H1 (cell line): ENCODE measurements around the gene TOR1A. TPM values are rescaled to one million over a fixed set of nuclear protein-coding genes. Genes with fewer than 3 reads are reported as not detected.

Experiments
- CTCF ChIA-PET: fragments of 300-600 bp; sonication (Branson Sonifier 250); formaldehyde crosslinking; loops from one replicate; lab custom pipeline; 2021; ENCODE audit not compliant: partially characterized antibody; lab: Charles Lee
- POLR2A ChIA-PET: fragments of 300-600 bp; sonication (Branson Sonifier 250); formaldehyde crosslinking; loops from one replicate; lab custom pipeline; 2021; ENCODE audit warnings: inconsistent platforms; ENCODE audit not compliant: partially characterized antibody; lab: Charles Lee
- DNase-seq, 2 experiments: peaks; one replicate each; pipeline versions ENCODE4 v3.0.0 to v3.0.0-alpha.2; 2010 to 2022; ENCODE audit warnings: low spot score in 2 of 2, low read depth in 1 of 2, mixed read lengths in 1 of 2
- FAIRE-seq: peaks from 2 replicates; lab custom pipeline; 2011; peaks lifted over from hg19 to GRCh38; lab: Jason Lieb, UNC
- H2AFZ ChIP-seq: 2 replicates; pipeline ENCODE4 v1.8.1; 2012; ENCODE audit warnings: low read length, inconsistent platforms
- H2AK5ac ChIP-seq: 2 replicates; pipeline ENCODE4 v1.6.1; 2013; ENCODE audit warnings: low read depth, low read length
- H2BK120ac ChIP-seq: replicated peaks from 2 replicates; pipeline ENCODE3; 2013; ENCODE audit warnings: low read depth, low read length, inconsistent platforms
- H2BK12ac ChIP-seq: 2 replicates; pipeline ENCODE4 v1.6.1; 2013; ENCODE audit warnings: low read depth, low read length
- H2BK15ac ChIP-seq: 2 replicates; pipeline ENCODE4 v1.6.1; 2013; ENCODE audit warnings: low read length
- H2BK20ac ChIP-seq: 2 replicates; pipeline ENCODE4 v1.6.1; 2013; ENCODE audit warnings: low read length
- H2BK5ac ChIP-seq: 2 replicates; pipeline ENCODE4 v1.6.1; 2013; ENCODE audit warnings: low read depth, low read length
- H3K14ac ChIP-seq: 2 replicates; pipeline ENCODE4 v1.6.1; 2013; ENCODE audit warnings: inconsistent platforms; ENCODE audit not compliant: insufficient read length
- H3K18ac ChIP-seq: 2 replicates; pipeline ENCODE4 v1.6.1; 2013; ENCODE audit warnings: low read length; ENCODE audit errors: extremely low read depth
- H3K23ac ChIP-seq: 2 replicates; pipeline ENCODE4 v1.6.1; 2013; ENCODE audit warnings: inconsistent platforms; ENCODE audit not compliant: insufficient read length
- H3K23me2 ChIP-seq: 2 replicates; pipeline ENCODE4 v1.6.1; 2013; ENCODE audit warnings: low read depth, low read length
- H3K27ac ChIP-seq: 2 replicates; pipeline ENCODE4 v1.6.1; 2011; ENCODE audit warnings: low read depth, low read length, inconsistent platforms
- H3K27me3 ChIP-seq, 4 experiments: replicated peaks in 1 of 4; 1 replicate in 1 of 4; 2 replicates in 3 of 4; pipeline versions ENCODE4 v1.6.1 to v1.8.1; 2011 to 2013; ENCODE audit warnings: low read length in 3 of 4, mild to moderate bottlenecking in 3 of 4, inconsistent platforms in 2 of 4, mixed read lengths in 2 of 4, moderate library complexity in 1 of 4; ENCODE audit not compliant: control insufficient read depth in 3 of 4, insufficient read depth in 3 of 4; ENCODE audit errors: extremely low read depth in 1 of 4
- H3K36me3 ChIP-seq, 4 experiments: 2 replicates each; pipeline versions ENCODE4 v1.6.1 to v1.8.1; 2011 to 2013; ENCODE audit warnings: mild to moderate bottlenecking in 4 of 4, low read length in 3 of 4, moderate library complexity in 2 of 4, control low read depth in 1 of 4, inconsistent platforms in 1 of 4; ENCODE audit not compliant: insufficient read depth in 4 of 4, control insufficient read depth in 2 of 4
- H3K4ac ChIP-seq: replicated peaks from 2 replicates; pipeline ENCODE3; 2013; ENCODE audit warnings: low read length, low read depth, mixed read lengths, inconsistent platforms; ENCODE audit not compliant: insufficient read length
- H3K4me1 ChIP-seq, 4 experiments: replicated peaks in 1 of 4; 1 replicate in 1 of 4; 2 replicates in 3 of 4; pipeline versions ENCODE4 v1.6.1 to v1.8.1; 2011 to 2013; ENCODE audit warnings: low read length in 3 of 4, inconsistent platforms in 2 of 4, mixed read lengths in 1 of 4; ENCODE audit not compliant: insufficient read depth in 4 of 4, control insufficient read depth in 3 of 4
- H3K4me2 ChIP-seq, 2 experiments: 2 replicates each; pipeline versions ENCODE4 v1.6.1 to v1.8.1; 2011 to 2013; ENCODE audit warnings: low read depth in 2 of 2, low read length in 2 of 2, control low read depth in 1 of 2, inconsistent platforms in 1 of 2, mild to moderate bottlenecking in 1 of 2; ENCODE audit not compliant: insufficient read depth in 1 of 2
- H3K4me3 ChIP-seq, 4 experiments: fragments of 200-600, 300-600 bp in 1 of 4; sonication (generic), shearing (Covaris generic), sonication (Bioruptor Twin) in 1 of 4; 2 replicates each; pipeline versions ENCODE4 v1.5.1 to v1.8.1; 2011 to 2016; ENCODE audit warnings: low read length in 4 of 4, low read depth in 3 of 4, control low read depth in 2 of 4, inconsistent platforms in 2 of 4, mild to moderate bottlenecking in 2 of 4, mixed read lengths in 1 of 4, moderate library complexity in 1 of 4; ENCODE audit not compliant: insufficient read depth in 2 of 4; ENCODE audit errors: extremely low read depth in 1 of 4
- H3K56ac ChIP-seq: replicated peaks from 2 replicates; pipeline ENCODE3; 2013; ENCODE audit warnings: low read depth, mild to moderate bottlenecking, mixed read lengths, low read length, inconsistent platforms; ENCODE audit not compliant: insufficient read length
- H3K79me1 ChIP-seq: 2 replicates; pipeline ENCODE4 v1.6.1; 2013; ENCODE audit warnings: low read depth, low read length, control low read depth
- H3K79me2 ChIP-seq, 2 experiments: 2 replicates each; pipeline versions ENCODE4 v1.6.1 to v1.8.1; 2012 to 2013; ENCODE audit warnings: low read length in 2 of 2, mild to moderate bottlenecking in 2 of 2, inconsistent platforms in 1 of 2; ENCODE audit not compliant: insufficient read depth in 2 of 2, control insufficient read depth in 1 of 2
- H3K9ac ChIP-seq, 4 experiments: replicated peaks in 1 of 4; 1 replicate in 1 of 4; 2 replicates in 3 of 4; pipeline versions ENCODE4 v1.6.1 to v1.8.1; 2011 to 2013; ENCODE audit warnings: low read depth in 3 of 4, low read length in 3 of 4, control low read depth in 2 of 4, mild to moderate bottlenecking in 2 of 4, moderate library complexity in 2 of 4, inconsistent platforms in 1 of 4; ENCODE audit errors: extremely low read depth in 1 of 4
- H3K9me3 ChIP-seq, 2 experiments: 2 replicates each; pipeline versions ENCODE4 v1.6.1 to v1.8.1; 2012 to 2013; ENCODE audit warnings: mild to moderate bottlenecking in 2 of 2, moderate library complexity in 2 of 2, control low read depth in 1 of 2, inconsistent platforms in 1 of 2, low read depth in 1 of 2, low read length in 1 of 2, mixed read lengths in 1 of 2; ENCODE audit not compliant: insufficient read depth in 2 of 2
- H4K20me1 ChIP-seq, 2 experiments: replicated peaks in 1 of 2; 2 replicates each; pipeline versions ENCODE3 to v1.8.1; 2011 to 2013; ENCODE audit warnings: inconsistent platforms in 2 of 2, low read length in 2 of 2, mild to moderate bottlenecking in 1 of 2; ENCODE audit not compliant: insufficient read depth in 2 of 2, control insufficient read depth in 1 of 2
- H4K5ac ChIP-seq: 2 replicates; pipeline ENCODE4 v1.6.1; 2013; ENCODE audit warnings: low read length, low read depth, mixed read lengths, inconsistent platforms; ENCODE audit not compliant: insufficient read length
- H4K8ac ChIP-seq: 2 replicates; pipeline ENCODE4 v1.8.0; 2013; ENCODE audit warnings: mild to moderate bottlenecking, moderate library complexity, low read length, inconsistent platforms; ENCODE audit not compliant: insufficient read depth; ENCODE audit errors: extremely low read depth
- H4K91ac ChIP-seq: replicated peaks from 2 replicates; pipeline ENCODE3; 2013; ENCODE audit warnings: low read length, mixed read lengths, inconsistent platforms; ENCODE audit not compliant: insufficient read length
- ASH2L ChIP-seq: fragments of 200-600, 300-600 bp; sonication (generic); IDR thresholded peaks from one replicate; pipeline ENCODE4 v1.7.1; 2017; ENCODE audit warnings: low read length
- ATF2 ChIP-seq: IDR thresholded peaks from 2 replicates; pipeline ENCODE4 v1.6.1; 2012; ENCODE audit warnings: low read length, inconsistent platforms
- GTF2F1 ChIP-seq: IDR thresholded peaks from 2 replicates; pipeline ENCODE4 v1.6.1; 2012; ENCODE audit warnings: low read depth, low read length, improper control_type of control experiment, borderline replicate concordance
- HDAC2 ChIP-seq, 2 experiments: fragments of 300-600 bp in 1 of 2; sonication (generic) in 1 of 2; IDR thresholded peaks; 2 replicates each; pipeline ENCODE4 v1.6.1; 2011 to 2012; ENCODE audit warnings: low read depth in 2 of 2, low read length in 2 of 2, mild to moderate bottlenecking in 2 of 2, moderate library complexity in 2 of 2, borderline replicate concordance in 1 of 2, inconsistent platforms in 1 of 2
- JUN ChIP-seq: IDR thresholded peaks from 2 replicates; pipeline ENCODE4 v1.6.1; 2011; ENCODE audit warnings: low read depth, mild to moderate bottlenecking, improper control_type of control experiment, low read length
- RFX5 ChIP-seq: IDR thresholded peaks from 2 replicates; pipeline ENCODE4 v1.6.1; 2011; ENCODE audit warnings: low read depth, low read length, improper control_type of control experiment, borderline replicate concordance
- RXRA ChIP-seq: IDR thresholded peaks from 2 replicates; pipeline ENCODE4 v1.6.1; 2011; ENCODE audit warnings: low read depth, mild to moderate bottlenecking, low read length, moderate library complexity; ENCODE audit not compliant: insufficient read depth
- SP1 ChIP-seq: IDR thresholded peaks from 2 replicates; pipeline ENCODE4 v1.6.1; 2011; ENCODE audit warnings: low read depth, low read length
- WGBS, 2 experiments: shearing (Covaris generic) in 1 of 2; methylation state at CpG; one replicate each; pipeline versions ENCODE4 v1.1.6 to v1.1.7; 2013 to 2015; ENCODE audit warnings: low lambda C conversion rate in 2 of 2, mixed read lengths in 2 of 2, inconsistent platforms in 1 of 2, low coverage in 1 of 2, missing lambda C conversion rate in 1 of 2; ENCODE audit not compliant: insufficient replicate concordance in 2 of 2, insufficient coverage in 1 of 2, insufficient read length in 1 of 2; ENCODE audit errors: extremely low coverage in 1 of 2, missing lambda C conversion rate in 1 of 2; 5-methylcytosine and 5-hydroxymethylcytosine counted together
- polyA plus RNA-seq, 7 experiments: library from polyadenylated mRNA; depleted of rRNA in 3 of 7; stranded (reverse) in 5 of 7; unstranded in 2 of 7; fragments of >200 nt in 5 of 7; fragments of 200-250 nt in 2 of 7; gene quantifications; 1 replicate in 5 of 7; 2 replicates in 1 of 7; 4 replicates in 1 of 7; pipeline versions ENCODE4 v1.2.1 to v1.2.3, GENCODE V29; 2011 to 2013; ENCODE audit warnings: missing spikeins in 2 of 7, mixed read lengths in 2 of 7
- total RNA-seq: library from RNA; stranded (reverse); fragmentation: NEBNext Ultra II Directional; extraction: Animal tissue kit (Norgen Biotek cat#: 25700); gene quantifications from 2 replicates; pipeline ENCODE4 v1.2.1, GENCODE V29; 2021

Gene TOR1A
- total and polyA plus RNA-seq, 2 of the 8 experiments (the other 6 are each of a cell fraction or from before 2014, with no cell fraction given) = 37.6 to 46.7 TPM

- H3K4me2 ChIP-seq = no peak overlapping the region
- H3K9me3 ChIP-seq = no peaks in the 10 kb centered on the region
- peak overlapping the region; percentile 77; the same call in 1 of the 2 replicates for H2BK12ac ChIP-seq
- no peak overlapping the region for H3K9ac ChIP-seq
- H2AFZ ChIP-seq = no peak overlapping the region
- FAIRE-seq = no peak
- H2BK5ac ChIP-seq = no peak overlapping the region
- H3K23me2 ChIP-seq = no peaks in the 10 kb centered on the region
- no peak overlapping the region for H2AK5ac ChIP-seq
- no peak overlapping the region for H3K56ac ChIP-seq
- H3K4ac ChIP-seq = no peak overlapping the region
- H3K4me1 ChIP-seq = peaks cover 0 to 3% (median 0%) of the 10 kb centered on the region in 4 experiments; a peak in 3 of 7 replicates
- TF ChIP-seq SP1 (no peak), ATF2 (no peak), GTF2F1 (no peak), RXRA (no peak), ASH2L (no peak), HDAC2 (IDR thresholded peaks at IDR 0.05; ENCODE audit: borderline replicate concordance in 1 of 2, low read depth in 2 of 2, low read length in 2 of 2) (no peak), RFX5 (no peak), JUN (no peak)
- TF ChIP-seq, all 59 proteins: peak for 0
- Histone ChIP-seq H4K5ac (no peak overlapping the region), H2BK120ac (no peak overlapping the region), H4K20me1 (no peaks in the 10 kb centered on the region), H2BK15ac (no peak overlapping the region), H3K79me1 (no peaks in the 10 kb centered on the region), H4K91ac (no peak overlapping the region), H3K4me3 (no peak overlapping the region), H3K27ac (no peak overlapping the region), H3K14ac (no peak overlapping the region), H3K36me3 (no peaks in the 10 kb centered on the region), H3K23ac (no peak overlapping the region), H3K18ac (no peak overlapping the region), H3K79me2 (no peaks in the 10 kb centered on the region), H3K27me3 (no peaks in the 10 kb centered on the region), H4K8ac (no peak overlapping the region), H2BK20ac (no peak overlapping the region)
- POLR2A ChIA-PET = interaction anchor here (1.0 to 1.2 kb wide), 2 partner anchors 12 to 37 kb away, joined by 3 read pairs; no protein-coding TSS in a partner anchor
- CTCF ChIA-PET = interaction anchor here (0.7 to 12.8 kb wide), 9 partner anchors 11 to 78 kb away, joined by 3 to 250 read pairs (median 3); no protein-coding TSS in a partner anchor
- DNase-seq = no peak
- 96% methylated on average over 2 of the region's 2 CpGs; no CpG with 5 or more reads in 1 of the 2 experiments for WGBS, 2 experiments
Measured at GRCh38 chr9:129775448-129775798, 48.5 kb downstream of the TOR1A start.
